Neural cell (in vitro differentiated cells): Measurements from ENCODE around the gene ANGPT4. TPM values are rescaled to one million over a fixed set of nuclear protein-coding genes. Genes with fewer than 3 reads are reported as not detected.
"Not testable (repeated sequence)": the region's sequence is repeated elsewhere in the genome, so short reads cannot be mapped to it uniquely, and the experiment has no call there.

Experiments
- H2AFZ ChIP-seq: fragments of 200-600, 300-800 bp; sonication (generic), shearing (Covaris generic); 2 replicates; pipeline ENCODE4 v1.6.0; 2014; ENCODE audit warnings: low read depth, mild to moderate bottlenecking, antibody characterized with exemption, low read length, moderate library complexity
- H3F3A ChIP-seq: fragments of 200-600 bp; shearing (Covaris generic); 2 replicates; pipeline ENCODE4 v1.6.1; 2016; ENCODE audit warnings: mild to moderate bottlenecking, moderate library complexity, mixed read lengths, antibody characterized with exemption, low read length; ENCODE audit not compliant: insufficient read depth, poor library complexity, severe bottlenecking
- H3K27ac ChIP-seq: fragments of 200-600, 300-800 bp; sonication (generic), shearing (Covaris generic); 2 replicates; pipeline ENCODE4 v1.5.1; 2014; ENCODE audit warnings: mild to moderate bottlenecking, low read length, moderate library complexity
- H3K27me3 ChIP-seq: fragments of 300-800, 200-600 bp; sonication (generic), shearing (Covaris generic); 2 replicates; pipeline ENCODE4 v1.6.0; 2014; ENCODE audit warnings: mild to moderate bottlenecking, low read depth, low read length, moderate library complexity; ENCODE audit not compliant: insufficient read depth
- H3K36me3 ChIP-seq: fragments of 300-800, 200-600 bp; sonication (generic), shearing (Covaris generic); 2 replicates; pipeline ENCODE4 v1.5.1; 2014; ENCODE audit warnings: mild to moderate bottlenecking, antibody characterized with exemption, low read length, moderate library complexity; ENCODE audit not compliant: insufficient read depth
- H3K4me2 ChIP-seq: fragments of 300-800, 200-600 bp; sonication (generic), shearing (Covaris generic); 2 replicates; pipeline ENCODE4 v1.6.0; 2014; ENCODE audit warnings: mild to moderate bottlenecking, low read length
- H3K4me3 ChIP-seq: fragments of 300-800, 200-600 bp; sonication (generic), shearing (Covaris generic); 2 replicates; pipeline ENCODE4 v1.5.1; 2014; ENCODE audit warnings: mild to moderate bottlenecking, low read length, moderate library complexity
- H3K79me2 ChIP-seq: fragments of 200-600 bp; shearing (Covaris generic); replicated peaks from 2 replicates; pipeline ENCODE4 v1.6.0; 2014; ENCODE audit warnings: mild to moderate bottlenecking, low read length, moderate library complexity; ENCODE audit not compliant: insufficient read depth
- H3K9ac ChIP-seq: fragments of 300-800, 200-600 bp; sonication (generic), shearing (Covaris generic); 2 replicates; pipeline ENCODE4 v1.6.1; 2016; ENCODE audit warnings: mild to moderate bottlenecking, low read length, mixed read lengths
- H3K9me2 ChIP-seq: fragments of 200-600 bp; shearing (Covaris generic); 2 replicates; pipeline ENCODE4 v1.6.1; 2016; ENCODE audit warnings: mild to moderate bottlenecking, low read length, mixed read lengths; ENCODE audit not compliant: insufficient read depth
- H3K9me3 ChIP-seq: fragments of 200-600, 300-800 bp; sonication (generic), shearing (Covaris generic); 2 replicates; pipeline ENCODE4 v1.6.1; 2016; ENCODE audit warnings: mild to moderate bottlenecking, mixed run types, low read length, moderate library complexity, mixed read lengths
- H4K20me1 ChIP-seq: fragments of 200-600 bp; shearing (Covaris generic); 2 replicates; pipeline ENCODE4 v1.6.1; 2016; ENCODE audit warnings: mild to moderate bottlenecking, mixed run types; ENCODE audit not compliant: insufficient read depth
- CTCF ChIP-seq: fragments of 450-650 bp; IDR thresholded peaks from 2 replicates; pipeline ENCODE4 v1.5.1; 2014; ENCODE audit warnings: antibody characterized with exemption, mild to moderate bottlenecking, moderate library complexity; ENCODE audit not compliant: poor library complexity, severe bottlenecking
- EP300 ChIP-seq: fragments of 450-650 bp; conservative IDR thresholded peaks from 2 replicates; pipeline ENCODE4 v1.6.1; 2014; ENCODE audit warnings: antibody characterized with exemption, mild to moderate bottlenecking, moderate library complexity; ENCODE audit not compliant: poor library complexity, severe bottlenecking
- EZH2 ChIP-seq: fragments of 200-600, 300-800 bp; shearing (Covaris generic), sonication (generic); IDR thresholded peaks from 2 replicates; pipeline ENCODE4 v1.6.1; 2014; ENCODE audit warnings: antibody characterized with exemption, low read length, borderline replicate concordance, mild to moderate bottlenecking; ENCODE audit not compliant: insufficient read depth, poor library complexity, severe bottlenecking
- MXI1 ChIP-seq: fragments of 450-650 bp; conservative IDR thresholded peaks from 2 replicates; pipeline ENCODE4 v1.6.1; 2014; ENCODE audit warnings: antibody characterized with exemption, mild to moderate bottlenecking; ENCODE audit not compliant: poor library complexity, severe bottlenecking
- POLR2AphosphoS5 ChIP-seq: IDR thresholded peaks from 2 replicates; pipeline ENCODE4 v1.6.1; 2012
- RAD21 ChIP-seq: fragments of 450-650 bp; conservative IDR thresholded peaks from 2 replicates; pipeline ENCODE4 v1.6.1; 2014; ENCODE audit warnings: antibody characterized with exemption, mild to moderate bottlenecking, moderate library complexity
- REST ChIP-seq: IDR thresholded peaks from 2 replicates; pipeline ENCODE4 v1.6.1; 2012; ENCODE audit warnings: borderline replicate concordance
- SMC3 ChIP-seq: fragments of 450-650 bp; conservative IDR thresholded peaks from 2 replicates; pipeline ENCODE4 v1.6.1; 2014; ENCODE audit warnings: antibody characterized with exemption, mild to moderate bottlenecking, moderate library complexity; ENCODE audit not compliant: poor library complexity
- TAF1 ChIP-seq: IDR thresholded peaks from 2 replicates; pipeline ENCODE4 v1.6.1; 2012; ENCODE audit warnings: low read depth
- polyA plus RNA-seq: library from polyadenylated mRNA; depleted of rRNA; stranded (reverse); fragments of >200 nt; gene quantifications from 2 replicates; pipeline ENCODE4 v1.2.3, GENCODE V29; 2014

ANGPT4 gene
- polyA plus RNA-seq, 1 donor from 2014 or later: not detected

DNA sequence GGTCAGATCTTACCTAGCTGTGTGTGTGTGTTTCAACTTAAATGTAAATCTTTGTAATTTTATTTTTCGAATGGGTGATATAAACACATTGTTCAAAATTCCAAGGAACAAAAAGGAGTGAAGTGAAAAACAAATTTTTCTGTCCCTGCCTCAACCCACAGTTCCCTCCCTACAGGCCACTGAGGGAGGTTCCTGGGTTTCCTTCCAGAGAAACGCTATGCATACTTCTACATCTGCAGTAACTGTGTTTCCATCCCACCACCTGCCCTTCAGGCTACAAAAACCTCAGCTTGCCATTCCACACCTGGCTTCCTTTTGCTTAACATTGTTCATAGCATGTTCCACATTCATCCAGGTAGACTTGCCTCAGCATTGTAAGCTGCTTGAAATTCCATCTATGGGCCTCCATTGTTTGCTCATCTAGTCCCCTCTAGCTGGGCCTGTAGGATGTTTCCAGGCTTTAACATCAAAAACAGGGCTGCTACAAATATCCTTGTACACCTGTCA lies 12.0 kb downstream of the ANGPT4 start:
- no peak for TF ChIP-seq POLR2AphosphoS5
- TF ChIP-seq EZH2: no peak
- no peak for TF ChIP-seq EP300
- no peak overlapping the region for H3K9ac ChIP-seq

GRCh38 chr20:897436-897835 lies 18.7 kb downstream of the ANGPT4 start:
- not testable (repeated sequence) for H3K27ac ChIP-seq, H3K9me3 ChIP-seq, H3K36me3 ChIP-seq, H3K79me2 ChIP-seq, H3K4me2 ChIP-seq, H3K27me3 ChIP-seq, H3K9ac ChIP-seq, H4K20me1 ChIP-seq, H3F3A ChIP-seq, H3K9me2 ChIP-seq, H3K4me3 ChIP-seq, H2AFZ ChIP-seq

More for the DNA sequence above, 12.0 kb downstream of the ANGPT4 start:
- H3K9me3 ChIP-seq: no peaks in the 10 kb centered on the region
- no peaks in the 10 kb centered on the region for H3K36me3 ChIP-seq
- no peaks in the 10 kb centered on the region for H3K27me3 ChIP-seq
- H3F3A ChIP-seq: no peaks in the 10 kb centered on the region
- no peak overlapping the region for H3K27ac ChIP-seq
- no peaks in the 10 kb centered on the region for H4K20me1 ChIP-seq
- H3K79me2 ChIP-seq: no peaks in the 10 kb centered on the region
- no peak overlapping the region for H3K4me2 ChIP-seq
- no peaks in the 10 kb centered on the region for H3K9me2 ChIP-seq
- no peak overlapping the region for H2AFZ ChIP-seq
- H3K4me3 ChIP-seq: no peak overlapping the region

GRCh38 chr20:896501-897025 lies 19.6 kb downstream of the ANGPT4 start:
- Histone ChIP-seq H3K4me2 (no peak overlapping the region), H3K9me3 (no peaks in the 10 kb centered on the region), H3K9me2 (no peaks in the 10 kb centered on the region), H3K9ac (no peak overlapping the region), H3K4me3 (no peak overlapping the region), H3K79me2 (no peaks in the 10 kb centered on the region), H3K36me3 (no peaks in the 10 kb centered on the region), H2AFZ (no peak overlapping the region), H3F3A (no peaks in the 10 kb centered on the region), H3K27me3 (no peaks in the 10 kb centered on the region), H3K27ac (no peak overlapping the region), H4K20me1 (no peaks in the 10 kb centered on the region)
- TF ChIP-seq TAF1 (no peak), EZH2 (no peak), SMC3 (no peak), POLR2AphosphoS5 (no peak), RAD21 (no peak), EP300 (no peak), REST (no peak), CTCF (no peak), MXI1 (no peak)

DNA sequence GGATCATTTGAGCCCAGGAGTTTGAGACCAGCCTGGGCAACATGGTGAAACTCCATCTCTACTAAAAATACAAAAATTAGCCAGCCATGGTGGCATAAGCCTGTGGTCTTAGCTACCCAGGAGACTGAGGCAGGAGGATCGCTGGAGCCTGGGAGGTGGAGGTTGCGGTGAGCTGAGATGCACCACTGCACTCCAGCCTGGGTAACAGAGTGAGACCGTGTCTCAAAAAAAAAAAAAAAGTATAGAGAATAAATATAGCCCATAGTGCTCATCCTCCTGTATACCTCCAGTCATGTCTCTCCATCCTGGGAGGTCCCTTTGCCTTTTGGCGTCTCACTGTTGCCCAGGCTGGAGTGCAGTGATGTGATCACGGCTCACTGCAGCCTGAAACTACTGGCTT lies 23.8 kb downstream of the ANGPT4 start:
- not testable (repeated sequence) for H3K9me2 ChIP-seq, H2AFZ ChIP-seq, H4K20me1 ChIP-seq, H3K79me2 ChIP-seq, H3K27me3 ChIP-seq, H3K4me3 ChIP-seq, H3K9me3 ChIP-seq, H3K9ac ChIP-seq, H3F3A ChIP-seq, H3K36me3 ChIP-seq, H3K27ac ChIP-seq, H3K4me2 ChIP-seq
